ENCODE measurements around the gene RUNX3.

Gene RUNX3

DNA sequence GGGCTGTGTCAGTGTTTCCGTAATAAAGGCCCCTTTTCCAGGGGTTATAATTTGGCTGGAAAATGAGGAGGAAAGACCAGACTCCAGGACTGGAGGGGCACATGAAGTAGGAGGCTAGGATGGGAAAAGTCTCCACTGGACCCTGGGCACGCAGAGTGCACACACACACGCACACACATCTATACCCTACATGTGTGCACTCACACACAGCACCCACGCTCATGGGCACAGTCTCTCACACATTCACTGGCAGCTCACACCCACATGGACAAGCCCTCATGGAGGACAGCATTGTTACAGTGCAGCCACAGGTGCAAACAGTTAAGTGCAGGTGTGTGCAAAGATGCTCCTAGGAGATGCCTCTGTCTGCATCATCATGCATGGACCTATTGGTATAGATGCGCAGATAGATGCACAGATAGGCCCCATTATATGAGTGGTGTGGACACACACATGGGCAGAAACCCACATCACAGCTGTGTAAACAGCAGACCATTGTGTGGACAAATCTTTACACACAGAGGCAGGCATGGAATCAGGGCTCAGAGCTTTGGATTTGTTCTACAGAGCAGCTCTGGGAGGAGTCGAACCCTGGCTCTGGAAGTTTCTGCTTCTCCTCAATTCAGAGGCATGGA, 9.1 kb upstream of the RUNX3 start:
- TF ChIP-seq EZH2phosphoT487 (IDR thresholded peaks at IDR 0.05; ENCODE audit: borderline replicate concordance, low read length), result no peak
- TF ChIP-seq, protein P1, sequence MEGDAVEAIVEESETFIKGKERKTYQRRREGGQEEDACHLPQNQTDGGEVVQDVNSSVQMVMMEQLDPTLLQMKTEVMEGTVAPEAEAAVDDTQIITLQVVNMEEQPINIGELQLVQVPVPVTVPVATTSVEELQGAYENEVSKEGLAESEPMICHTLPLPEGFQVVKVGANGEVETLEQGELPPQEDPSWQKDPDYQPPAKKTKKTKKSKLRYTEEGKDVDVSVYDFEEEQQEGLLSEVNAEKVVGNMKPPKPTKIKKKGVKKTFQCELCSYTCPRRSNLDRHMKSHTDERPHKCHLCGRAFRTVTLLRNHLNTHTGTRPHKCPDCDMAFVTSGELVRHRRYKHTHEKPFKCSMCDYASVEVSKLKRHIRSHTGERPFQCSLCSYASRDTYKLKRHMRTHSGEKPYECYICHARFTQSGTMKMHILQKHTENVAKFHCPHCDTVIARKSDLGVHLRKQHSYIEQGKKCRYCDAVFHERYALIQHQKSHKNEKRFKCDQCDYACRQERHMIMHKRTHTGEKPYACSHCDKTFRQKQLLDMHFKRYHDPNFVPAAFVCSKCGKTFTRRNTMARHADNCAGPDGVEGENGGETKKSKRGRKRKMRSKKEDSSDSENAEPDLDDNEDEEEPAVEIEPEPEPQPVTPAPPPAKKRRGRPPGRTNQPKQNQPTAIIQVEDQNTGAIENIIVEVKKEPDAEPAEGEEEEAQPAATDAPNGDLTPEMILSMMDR (IDR thresholded peaks at IDR 0.05; ENCODE audit: low read depth, low read length, poor library complexity, severe bottlenecking), result no peak
- H3K36me3 ChIP-seq (ENCODE audit: control insufficient read depth, low read length), result no peaks in the 10 kb centered on the region
- H3K27me3 ChIP-seq (ENCODE audit: control insufficient read depth, low read length), result peaks cover 19% of the 10 kb centered on the region

DNA sequence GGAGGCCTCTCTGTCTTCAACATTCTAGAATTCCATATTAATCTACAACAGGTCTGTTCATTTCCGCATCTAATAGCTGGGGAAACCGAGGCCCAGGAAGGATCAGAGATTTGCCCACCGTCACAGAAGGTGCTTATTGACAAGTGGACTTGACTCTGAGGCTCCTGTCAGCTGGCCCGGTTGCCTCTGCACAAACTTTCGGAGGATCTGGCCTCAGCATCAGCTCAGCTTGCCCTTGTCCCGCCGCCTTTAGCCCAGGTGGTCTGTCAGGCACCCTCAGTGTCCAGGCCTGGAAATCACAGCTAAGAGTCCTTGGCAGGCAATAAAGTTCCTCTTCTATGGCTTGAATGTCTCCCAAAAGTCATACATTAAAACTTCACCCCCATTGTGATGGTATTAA, 8.2 kb upstream of the RUNX3 start:
- H3K27ac ChIP-seq (ENCODE audit: low read depth, low read length), result no peak overlapping the region
- no peaks in the 10 kb centered on the region for H3K9me2 ChIP-seq (replicated peaks; ENCODE audit: control insufficient read depth, low read length)
- H3K27me3 ChIP-seq (ENCODE audit: control insufficient read depth, low read length), result peaks cover 27% of the 10 kb centered on the region
- no peaks in the 10 kb centered on the region for H3K9me3 ChIP-seq (ENCODE audit: control insufficient read depth, insufficient read depth, low read length)
- TF ChIP-seq, protein P1 (IDR thresholded peaks at IDR 0.05; ENCODE audit: low read depth, low read length, poor library complexity, severe bottlenecking), result no peak
- no peak for TF ChIP-seq EZH2phosphoT487 (IDR thresholded peaks at IDR 0.05; ENCODE audit: borderline replicate concordance, low read length)
- H4K20me1 ChIP-seq (ENCODE audit: control insufficient read depth, insufficient read depth, low read depth, low read length), result no peaks in the 10 kb centered on the region
- H3K36me3 ChIP-seq (ENCODE audit: control insufficient read depth, low read length), result no peaks in the 10 kb centered on the region
- H3K4me1 ChIP-seq (ENCODE audit: control insufficient read depth, low read length), result peaks cover 12% of the 10 kb centered on the region
- no peak overlapping the region for H3K4me2 ChIP-seq (ENCODE audit: low read length)
- H3F3A ChIP-seq (ENCODE audit: control insufficient read depth, insufficient read depth), result no peaks in the 10 kb centered on the region
- no peak overlapping the region for H3K4me3 ChIP-seq (ENCODE audit: low read length)
- H3K79me2 ChIP-seq (ENCODE audit: control insufficient read depth, low read length), result no peaks in the 10 kb centered on the region

More for the DNA sequence above, 9.1 kb upstream of the RUNX3 start:
- H3K9me3 ChIP-seq (ENCODE audit: control insufficient read depth, insufficient read depth, low read length), result no peaks in the 10 kb centered on the region
- peaks cover 12% of the 10 kb centered on the region for H3K4me1 ChIP-seq (ENCODE audit: control insufficient read depth, low read length)
- H3K4me3 ChIP-seq (ENCODE audit: low read length), result no peak overlapping the region
- no peak overlapping the region for H3K27ac ChIP-seq (ENCODE audit: low read depth, low read length)
- H3F3A ChIP-seq (ENCODE audit: control insufficient read depth, insufficient read depth), result no peaks in the 10 kb centered on the region
- H3K4me2 ChIP-seq (ENCODE audit: low read length), result no peak overlapping the region
- no peaks in the 10 kb centered on the region for H3K9me2 ChIP-seq (replicated peaks; ENCODE audit: control insufficient read depth, low read length)
- no peaks in the 10 kb centered on the region for H3K79me2 ChIP-seq (ENCODE audit: control insufficient read depth, low read length)
- no peaks in the 10 kb centered on the region for H4K20me1 ChIP-seq (ENCODE audit: control insufficient read depth, insufficient read depth, low read depth, low read length)

DNA sequence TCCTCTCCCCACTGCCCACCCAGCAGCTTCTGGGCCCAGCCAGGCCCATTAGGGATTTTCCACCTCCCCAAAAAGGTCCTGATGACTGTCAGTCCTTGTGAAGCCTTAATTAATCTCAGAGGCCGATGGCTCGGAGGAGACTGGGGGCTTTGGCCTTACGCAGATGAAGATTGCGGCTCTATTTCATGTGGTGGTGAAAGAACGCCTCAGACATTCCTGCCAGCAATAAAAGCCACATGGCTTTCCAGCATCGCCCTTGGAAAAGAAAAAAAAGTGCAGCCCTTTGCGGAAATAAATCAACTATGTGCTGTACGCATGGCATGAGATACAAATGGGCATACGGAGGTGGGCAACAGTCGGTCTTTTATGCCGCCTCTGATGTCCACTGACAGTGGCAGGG, 6.6 kb upstream of the RUNX3 start:
- Histone ChIP-seq H3K27ac (ENCODE audit: low read depth, low read length) (no peak overlapping the region), H3K27me3 (ENCODE audit: control insufficient read depth, low read length) (peaks cover 34% of the 10 kb centered on the region), H4K20me1 (ENCODE audit: control insufficient read depth, insufficient read depth, low read depth, low read length) (no peaks in the 10 kb centered on the region), H3K36me3 (ENCODE audit: control insufficient read depth, low read length) (no peaks in the 10 kb centered on the region), H3K79me2 (ENCODE audit: control insufficient read depth, low read length) (no peaks in the 10 kb centered on the region), H3K4me2 (ENCODE audit: low read length) (no peak overlapping the region), H3K4me1 (ENCODE audit: control insufficient read depth, low read length) (peaks cover 14% of the 10 kb centered on the region), H3K9me2 (replicated peaks; ENCODE audit: control insufficient read depth, low read length) (no peaks in the 10 kb centered on the region), H3K9me3 (ENCODE audit: control insufficient read depth, insufficient read depth, low read length) (no peaks in the 10 kb centered on the region), H3F3A (ENCODE audit: control insufficient read depth, insufficient read depth) (no peaks in the 10 kb centered on the region), H3K4me3 (ENCODE audit: low read length) (no peak overlapping the region)
- TF ChIP-seq, protein P1 (IDR thresholded peaks at IDR 0.05; ENCODE audit: low read depth, low read length, poor library complexity, severe bottlenecking), result no peak
- TF ChIP-seq EZH2phosphoT487 (IDR thresholded peaks at IDR 0.05; ENCODE audit: borderline replicate concordance, low read length), result no peak
